Caki2 (cell line): ENCODE data around the gene LRRC8D. TPM values are rescaled to one million over a fixed set of nuclear protein-coding genes. Genes with fewer than 3 reads are reported as not detected.

Experiments used
- total RNA-seq: library from RNA; depleted of rRNA; stranded (reverse); fragments of >200 nt; shearing (Covaris generic); gene quantifications from 2 replicates; pipeline ENCODE4 v1.2.3, GENCODE V29; 2014; ENCODE audit warnings: low replicate concordance; rRNA removed

The LRRC8D gene
- total RNA-seq, 1 experiment from 2014 or later = 38.4 TPM

Other genes with a start within 250 kb of the LRRC8D start
- 1.4 and 2.3 TPM in 2 replicates for gene LRRC8C, start 187.9 kb upstream of the LRRC8D start, total RNA-seq
- 1.6 and 4.5 TPM in 2 replicates for gene ZNF326, start 174.1 kb downstream of the LRRC8D start, total RNA-seq